BE2C (cell line): ENCODE data around the gene CDH4.

Experiments used
- DNase-seq: peaks from one replicate; pipeline ENCODE4 v3.0.0-alpha.2; 2020
- H3K27me3 ChIP-seq: fragments of 250-450 bp; sonication (Bioruptor Pico); 2 replicates; pipeline ENCODE4 v1.5.1; 2020; ENCODE audit warnings: mild to moderate bottlenecking
- H3K36me3 ChIP-seq: fragments of 250-450 bp; sonication (Bioruptor Pico); 2 replicates; pipeline ENCODE4 v1.5.1; 2020; ENCODE audit warnings: mild to moderate bottlenecking
- H3K4me1 ChIP-seq: fragments of 250-450 bp; sonication (Bioruptor Pico); 2 replicates; pipeline ENCODE4 v1.5.1; 2020
- H3K4me3 ChIP-seq: 2 replicates; pipeline ENCODE4 v1.5.1; 2011; ENCODE audit warnings: low read depth, low read length
- H3K9me3 ChIP-seq: fragments of 250-450 bp; sonication (Bioruptor Pico); 2 replicates; pipeline ENCODE4 v1.5.1; 2020
- CTCF ChIP-seq: IDR thresholded peaks from 2 replicates; pipeline ENCODE4 v1.5.1; 2012; ENCODE audit warnings: mild to moderate bottlenecking, low read depth, low read length

The CDH4 gene

GRCh38 chr20:61685462-61685861 lies 433.4 kb downstream of the CDH4 start:
- H3K9me3 ChIP-seq, result no peaks in the 10 kb centered on the region; the same call in 1 of the 2 replicates

GRCh38 chr20:61686051-61686936 lies 434.2 kb downstream of the CDH4 start:
- no peaks in the 10 kb centered on the region for H3K36me3 ChIP-seq
- no peak overlapping the region for H3K4me3 ChIP-seq
- no peak for TF ChIP-seq CTCF
- H3K4me1 ChIP-seq, result no peaks in the 10 kb centered on the region
- H3K9me3 ChIP-seq, result no peaks in the 10 kb centered on the region; the same call in 1 of the 2 replicates
- H3K27me3 ChIP-seq, result 0 out of 2 replicates have a peak, but pooled peaks cover 2% of the 10 kb centered on the region
- no peak for DNase-seq

More at GRCh38 chr20:61685462-61685861, 433.4 kb downstream of the CDH4 start:
- Histone ChIP-seq H3K36me3 (no peaks in the 10 kb centered on the region), H3K27me3 (0 out of 2 replicates have a peak, but pooled peaks cover 2% of the 10 kb centered on the region), H3K4me3 (no peak overlapping the region), H3K4me1 (no peaks in the 10 kb centered on the region)
- no peak for TF ChIP-seq CTCF
- no peak for DNase-seq

- DNase-seq, result no peak
- Histone ChIP-seq H3K4me1 (no peaks in the 10 kb centered on the region), H3K27me3 (0 out of 2 replicates have a peak, but pooled peaks cover 2% of the 10 kb centered on the region), H3K36me3 (no peaks in the 10 kb centered on the region), H3K4me3 (no peak overlapping the region), H3K9me3 (no peaks in the 10 kb centered on the region; the same call in 1 of the 2 replicates)
- no peak for TF ChIP-seq CTCF
These were observed 436.4 kb downstream of the CDH4 start for GRCh38 chr20:61688411-61688810.

- DNase-seq, result no peak
- H3K4me3 ChIP-seq, result no peak overlapping the region
- no peaks in the 10 kb centered on the region for H3K36me3 ChIP-seq
- no peak for TF ChIP-seq CTCF
- H3K4me1 ChIP-seq, result no peaks in the 10 kb centered on the region
- H3K27me3 ChIP-seq, result no peaks in the 10 kb centered on the region
- H3K9me3 ChIP-seq, result no peaks in the 10 kb centered on the region; the same call in 1 of the 2 replicates
These were observed 438.1 kb downstream of the CDH4 start for GRCh38 chr20:61690150-61690549.

GRCh38 chr20:61690993-61691838 lies 439.2 kb downstream of the CDH4 start:
- Histone ChIP-seq H3K36me3 (no peaks in the 10 kb centered on the region), H3K4me1 (no peaks in the 10 kb centered on the region), H3K4me3 (no peak overlapping the region), H3K9me3 (no peaks in the 10 kb centered on the region; the same call in 1 of the 2 replicates), H3K27me3 (no peaks in the 10 kb centered on the region)
- no peak for DNase-seq
- TF ChIP-seq CTCF, result no peak
